Activated CD8-positive, alpha-beta memory T cell treated with anti-CD3 and anti-CD28 coated beads, Interleukin-2, amount 50 U/mL, for 4 hours (primary cell): ENCODE measurements around the gene ARMC6.
"Not testable (repeated sequence)": the region's sequence is repeated elsewhere in the genome, so short reads cannot be mapped to it uniquely, and the experiment has no call there.

Experiments
- DNase-seq: peaks from one replicate; pipeline ENCODE4 v3.0.0-alpha.2; 2020

Gene ARMC6

GRCh38 chr19:19078801-19079200 lies 45.4 kb downstream of the ARMC6 start:
- no peak for DNase-seq

DNA sequence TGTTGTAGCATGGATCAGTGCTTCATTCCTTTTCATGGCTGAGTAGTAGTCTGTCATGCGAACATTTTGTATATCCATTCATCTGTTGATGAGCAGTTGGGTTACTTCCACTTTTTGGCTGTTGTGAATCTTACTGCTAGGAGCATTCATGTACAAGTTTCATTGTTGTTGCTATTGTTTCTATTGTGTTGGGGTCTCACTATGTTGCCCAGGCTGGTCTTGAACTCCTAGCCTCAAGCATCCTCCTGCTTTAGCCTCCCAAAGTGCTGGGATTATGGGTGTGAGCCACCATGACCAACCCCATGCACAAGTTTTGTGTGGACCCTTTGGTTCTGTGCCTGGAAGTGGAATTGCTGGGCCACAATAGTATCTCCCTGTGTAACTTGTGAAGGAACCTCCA lies 46.2 kb downstream of the ARMC6 start:
- DNase-seq: no peak

GRCh38 chr19:19081642-19082151 lies 48.3 kb downstream of the ARMC6 start:
- DNase-seq: no peak

DNA sequence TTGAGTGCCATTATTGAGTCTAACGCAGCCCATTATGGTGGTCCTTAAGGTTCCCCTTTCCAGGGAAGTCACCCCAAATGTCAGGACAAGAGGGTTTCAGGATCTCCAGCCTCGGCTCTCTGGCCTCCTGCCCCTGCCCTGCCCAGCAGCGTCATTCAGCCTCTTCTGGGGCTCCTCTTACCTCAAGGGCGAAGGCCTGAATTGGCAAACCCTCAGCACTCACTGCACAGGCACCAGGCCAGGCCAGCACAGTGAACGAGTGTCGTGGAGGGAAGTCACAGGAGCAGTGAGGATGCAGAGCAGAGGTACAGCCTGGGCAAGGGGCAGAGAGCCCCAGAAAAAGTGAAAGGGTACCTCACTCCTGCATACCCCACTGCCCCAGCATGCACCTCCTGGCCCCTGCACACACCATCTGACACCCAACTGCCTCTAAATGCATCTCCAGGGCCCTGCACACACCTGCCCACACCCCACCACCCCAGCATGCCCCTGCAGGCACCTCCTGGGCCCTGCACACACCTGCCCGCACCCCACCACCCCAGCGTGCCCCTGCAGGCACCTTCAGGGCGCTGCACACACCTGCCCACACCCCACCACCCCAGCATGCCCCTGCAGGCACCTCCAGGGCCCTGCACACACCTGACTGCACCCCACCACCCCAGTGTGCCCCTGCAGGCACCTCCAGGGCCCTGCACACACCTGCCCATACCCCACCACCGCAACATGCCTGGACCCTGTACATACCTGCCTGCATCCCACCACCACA lies 50.2 kb downstream of the ARMC6 start:
- no peak for DNase-seq

GRCh38 chr19:19087676-19088075 lies 54.3 kb downstream of the ARMC6 start:
- DNase-seq: no peak

GRCh38 chr19:19094513-19094912 lies 61.1 kb downstream of the ARMC6 start:
- DNase-seq: no peak

DNA sequence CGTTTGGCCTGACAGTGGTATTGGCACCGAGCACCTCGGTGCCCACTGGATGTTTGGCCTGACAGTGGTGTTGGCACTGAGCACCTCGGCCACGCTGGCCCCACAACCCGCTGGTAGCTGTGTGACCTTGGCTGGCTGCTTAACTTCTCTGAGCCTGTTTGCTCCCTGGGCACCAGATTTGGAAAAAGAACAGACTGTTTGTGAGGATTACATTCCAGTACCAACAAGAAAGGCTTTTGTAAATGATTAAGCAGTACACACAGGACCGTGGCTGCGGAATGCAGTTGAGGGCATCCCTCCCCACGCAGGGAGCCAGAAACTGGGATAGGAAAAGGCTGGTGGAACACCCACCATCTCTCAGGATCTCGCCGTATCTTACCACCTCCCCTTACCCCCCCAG lies 62.3 kb downstream of the ARMC6 start:
- no peak for DNase-seq

DNA sequence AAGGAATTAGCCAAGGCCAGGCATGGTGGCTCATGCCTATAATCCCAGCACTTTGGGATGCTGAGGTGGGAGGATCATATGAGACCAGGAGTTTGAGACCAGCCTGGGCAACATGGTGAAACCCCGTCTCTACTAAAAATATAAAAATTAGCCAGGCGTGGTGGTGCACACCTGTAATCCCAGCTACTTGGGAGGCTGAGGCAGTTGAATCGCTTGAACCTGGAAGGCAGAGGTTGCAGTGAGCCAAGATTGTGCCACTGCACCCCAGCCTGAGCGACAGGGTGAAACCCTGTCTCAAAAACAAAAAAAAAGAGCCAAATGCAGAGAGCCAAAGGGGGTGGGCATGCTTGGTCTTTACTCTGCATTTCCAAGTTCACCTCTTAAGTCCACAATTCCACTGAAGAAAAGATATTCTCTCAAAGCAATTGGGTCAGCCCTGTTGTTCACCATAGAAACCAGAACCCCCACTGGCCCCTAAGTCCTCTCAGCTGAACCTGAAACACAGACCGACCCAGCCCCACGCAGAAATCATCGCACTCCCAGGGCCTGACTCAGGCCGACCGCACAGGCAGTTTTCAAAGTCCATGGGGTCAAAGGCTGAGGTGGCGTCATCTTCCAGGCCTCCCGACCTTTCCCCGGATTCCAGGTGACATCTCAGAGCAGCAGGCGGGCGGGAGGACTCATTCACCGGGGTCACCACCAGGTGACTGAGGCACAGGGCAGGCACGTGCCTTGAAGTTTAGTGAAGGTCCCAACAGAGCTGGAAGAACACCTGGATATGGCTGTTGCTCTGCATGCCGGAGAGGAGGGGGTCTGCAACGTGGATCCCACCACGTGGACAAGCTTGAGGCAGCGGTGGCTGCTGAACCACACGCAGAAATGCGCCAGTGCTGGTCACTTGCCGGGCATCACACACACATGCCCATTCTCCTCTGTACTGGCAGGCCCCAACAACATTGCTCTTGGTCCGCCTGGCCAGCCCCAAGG lies 63.5 kb downstream of the ARMC6 start:
- no peak for DNase-seq

DNA sequence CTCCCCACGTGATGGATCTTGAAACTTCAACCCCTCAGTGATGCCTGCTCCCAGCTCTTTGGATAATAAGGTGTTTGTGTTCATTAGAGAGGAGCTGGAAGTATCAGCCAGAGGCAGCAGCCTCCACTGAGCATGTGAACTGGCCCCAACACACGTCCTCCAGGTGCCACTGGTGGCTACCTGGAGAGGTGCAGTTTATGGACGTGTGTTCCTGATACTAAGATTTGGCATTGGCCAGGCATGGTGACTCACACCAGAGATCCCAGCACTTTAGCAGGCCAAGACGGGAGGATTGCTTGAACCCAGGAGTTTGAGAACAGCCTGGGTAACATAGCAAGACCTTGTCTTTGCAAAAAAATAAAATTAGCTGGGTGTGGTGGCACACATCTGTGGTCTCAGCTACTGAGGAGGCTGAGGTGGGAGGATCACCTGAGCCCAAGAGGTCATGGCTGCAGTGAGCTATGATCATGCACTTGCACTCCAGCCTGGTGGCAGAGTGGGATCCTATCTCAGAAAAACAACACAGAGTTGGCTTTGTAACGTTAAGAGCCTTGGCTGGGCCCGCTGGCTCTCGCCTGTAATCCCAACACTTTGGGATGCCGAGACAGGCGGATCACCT lies 64.8 kb downstream of the ARMC6 start:
- DNase-seq: no peak

DNA sequence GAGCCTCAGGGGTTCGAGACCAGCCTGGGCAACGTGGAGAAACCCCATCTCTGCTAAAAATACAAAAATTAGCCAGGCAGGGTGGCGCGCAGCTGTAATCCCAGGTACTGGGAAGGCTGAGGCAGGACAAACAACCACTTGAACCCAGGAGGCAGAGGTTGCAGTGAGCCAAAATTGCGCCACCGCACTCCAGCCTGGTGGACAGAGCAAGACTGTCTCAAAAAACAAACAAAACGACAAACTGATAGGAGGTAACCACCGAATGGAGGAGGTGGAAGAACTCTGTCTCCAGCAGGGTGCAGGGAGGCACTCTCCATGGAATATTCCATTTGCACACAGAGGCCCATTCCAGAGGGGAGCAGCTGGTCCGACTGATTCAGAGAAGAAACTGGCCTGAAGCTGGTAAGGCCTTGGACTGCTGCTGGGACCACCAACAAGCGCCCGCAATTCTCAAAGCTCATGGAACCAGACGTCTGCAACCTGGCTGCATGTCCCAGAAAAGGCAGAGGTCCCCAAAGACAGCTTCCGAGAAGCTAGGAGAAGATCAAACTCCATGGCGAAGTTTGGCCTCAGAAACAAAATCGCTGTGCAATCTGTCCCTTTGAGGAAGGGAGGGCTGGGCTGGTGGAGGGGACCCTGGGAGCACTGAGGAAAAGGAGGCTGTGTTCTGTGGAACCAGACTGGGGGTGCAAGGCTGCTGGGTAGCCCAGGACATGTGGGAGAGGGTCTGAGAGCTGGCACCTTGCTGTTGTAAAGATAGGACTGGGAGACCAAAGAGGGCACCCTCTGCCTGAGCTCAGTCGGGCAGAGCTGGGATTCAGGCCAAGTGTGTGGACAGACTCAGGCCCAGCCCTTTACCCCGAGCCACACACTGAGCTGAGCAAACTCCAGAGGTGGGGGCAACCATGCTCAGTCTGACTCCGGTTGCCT lies 65.6 kb downstream of the ARMC6 start:
- DNase-seq: no peak

- DNase-seq: no peak
Observed at GRCh38 chr19:19101540-19101939, 68.1 kb downstream of the ARMC6 start.

DNA sequence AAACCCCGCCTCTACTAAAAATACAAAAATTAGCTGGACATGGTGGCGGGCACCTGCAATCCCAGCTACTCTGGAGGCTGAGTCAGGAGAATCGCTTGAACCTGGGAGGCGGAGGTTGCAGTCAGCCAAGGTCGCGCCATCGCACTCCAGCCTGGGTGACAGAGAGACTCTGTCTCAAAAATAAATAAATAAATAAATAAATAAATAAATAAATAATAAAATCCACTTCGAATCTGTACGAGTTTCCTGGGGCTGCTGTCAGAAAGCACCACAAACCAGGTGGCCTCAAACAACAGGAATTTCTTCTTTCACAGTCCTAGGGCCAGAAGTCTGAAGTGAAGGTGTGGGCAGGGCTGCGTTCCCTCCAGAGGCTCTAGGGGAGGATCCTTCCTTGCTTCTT lies 69.2 kb downstream of the ARMC6 start:
- DNase-seq: not testable (repeated sequence)

DNA sequence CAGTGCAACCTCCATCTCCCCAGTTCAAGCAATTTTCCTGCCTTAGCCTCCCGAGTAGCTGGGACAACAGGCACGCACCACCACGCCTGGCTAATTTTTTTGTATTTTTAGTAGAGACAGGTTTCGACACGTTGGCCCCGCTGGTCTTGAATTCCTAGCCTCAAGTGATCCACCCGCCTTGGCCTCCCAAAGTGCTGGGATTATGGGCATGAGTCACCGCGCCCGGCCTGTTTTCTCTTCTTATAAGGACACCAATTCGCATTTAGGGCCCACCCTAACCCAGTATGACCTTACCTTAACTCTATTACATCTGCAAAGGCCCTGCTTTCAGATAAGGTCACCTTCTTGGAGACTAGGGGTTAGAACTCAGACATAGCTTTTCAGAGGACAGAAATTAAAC lies 69.8 kb downstream of the ARMC6 start:
- DNase-seq: no peak

DNA sequence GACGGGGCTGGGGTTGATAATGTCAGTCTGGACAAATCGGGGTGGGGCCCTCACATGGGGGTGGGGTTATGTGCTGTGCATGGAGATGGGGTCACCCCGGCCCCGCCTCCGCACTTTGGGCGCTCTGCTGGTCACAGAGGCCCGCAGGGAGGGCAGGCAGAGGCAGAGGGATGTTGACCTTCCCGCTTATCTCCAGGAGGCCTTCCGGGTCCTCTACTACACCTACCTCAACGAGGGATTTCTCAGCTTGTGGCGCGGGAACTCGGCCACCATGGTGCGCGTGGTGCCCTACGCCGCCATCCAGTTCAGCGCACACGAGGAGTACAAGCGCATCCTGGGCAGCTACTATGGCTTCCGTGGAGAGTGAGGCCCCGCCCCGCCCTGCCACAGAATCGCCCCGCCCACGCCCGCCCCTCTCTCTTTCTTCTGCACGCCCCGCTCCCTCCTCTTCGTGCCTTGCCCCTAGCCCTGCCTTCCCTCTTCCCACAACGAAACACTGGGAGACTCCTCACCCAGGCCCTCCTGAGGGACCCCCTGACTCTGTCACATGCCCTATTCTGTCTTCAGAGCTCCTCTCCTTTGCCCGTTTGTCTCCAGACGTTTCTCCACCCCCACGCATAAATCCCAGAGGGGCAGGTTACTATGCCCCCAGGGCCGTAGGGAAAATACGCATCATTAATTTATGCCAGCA lies 72.1 kb downstream of the ARMC6 start:
- DNase-seq: no peak

DNA sequence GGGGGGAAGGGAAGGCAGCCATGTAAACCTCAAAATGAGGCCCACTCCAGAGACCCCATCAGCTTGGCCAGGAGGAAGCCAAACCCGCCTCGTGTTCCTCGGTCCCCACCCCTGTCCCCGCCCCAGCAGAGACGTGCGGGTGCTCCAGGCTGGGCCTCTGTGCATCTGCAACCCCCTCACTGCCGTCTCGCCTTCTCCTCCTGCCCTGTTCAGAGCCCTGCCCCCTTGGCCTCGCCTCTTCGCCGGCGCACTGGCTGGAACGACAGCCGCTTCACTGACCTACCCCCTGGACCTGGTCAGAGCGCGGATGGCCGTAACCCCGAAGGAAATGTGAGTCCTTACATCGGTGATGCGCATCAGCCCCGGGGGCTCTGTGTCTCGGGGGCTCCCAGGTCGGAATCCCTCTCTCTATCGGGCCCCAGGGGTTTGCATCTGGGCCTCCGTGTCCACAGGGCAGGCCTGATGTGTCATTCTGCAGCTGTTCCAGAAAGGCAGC lies 72.7 kb downstream of the ARMC6 start:
- DNase-seq: no peak

DNA sequence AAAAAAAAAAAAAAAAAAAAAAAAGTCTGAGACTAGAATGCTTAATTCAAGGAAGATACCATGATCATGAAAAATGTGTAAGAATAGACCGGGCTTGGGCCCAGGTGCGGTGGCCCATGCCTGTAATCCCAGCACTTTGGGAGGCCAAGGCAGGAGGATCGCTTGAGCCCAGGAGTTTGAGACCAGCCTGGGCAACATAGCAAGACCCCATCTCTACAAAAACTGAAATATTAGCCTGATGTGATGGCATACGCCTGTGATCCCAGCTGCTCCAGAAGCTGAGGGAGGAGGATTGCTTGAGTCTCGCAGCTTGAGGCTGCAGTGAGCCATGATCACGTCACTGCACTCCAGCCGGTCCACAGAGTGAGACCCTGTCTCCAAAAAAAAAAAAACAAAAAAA lies 73.5 kb downstream of the ARMC6 start:
- DNase-seq: not testable (repeated sequence)

DNA sequence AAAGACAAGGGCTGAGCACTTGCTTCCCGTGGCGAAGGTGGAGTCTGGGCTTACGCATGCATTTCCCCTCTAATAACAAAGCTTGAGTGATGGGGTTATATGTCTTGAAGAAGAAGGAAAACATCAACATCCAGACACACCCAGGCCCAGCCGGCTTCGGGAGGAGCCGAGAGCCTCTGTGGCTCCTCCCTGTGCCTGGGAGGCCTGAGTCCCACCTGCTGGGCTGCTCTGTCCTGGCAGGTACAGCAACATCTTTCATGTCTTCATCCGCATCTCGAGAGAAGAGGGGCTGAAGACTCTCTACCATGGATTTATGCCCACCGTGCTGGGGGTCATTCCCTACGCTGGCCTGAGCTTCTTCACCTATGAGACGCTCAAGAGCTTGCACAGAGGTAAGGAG lies 74.3 kb downstream of the ARMC6 start:
- no peak for DNase-seq
